Loucy (cell line): ENCODE measurements around the gene UGT2A3.
"Not testable (repeated sequence)": the region's sequence is repeated elsewhere in the genome, so short reads cannot be mapped to it uniquely, and the experiment has no call there.

Experiments used
- H2AFZ ChIP-seq: fragments of 200-600 bp; sonication (generic); 2 replicates; pipeline ENCODE4 v1.6.0; 2016; ENCODE audit warnings: antibody characterized with exemption, mild to moderate bottlenecking, low read length, moderate library complexity
- H3F3A ChIP-seq: fragments of 200-600 bp; 2 replicates; pipeline ENCODE4 v1.6.0; 2016; ENCODE audit warnings: antibody characterized with exemption, low read depth, mild to moderate bottlenecking
- H3K27me3 ChIP-seq: fragments of 200-600 bp; sonication (generic); 2 replicates; pipeline ENCODE4 v1.6.1; 2014; ENCODE audit warnings: low read length, mild to moderate bottlenecking; ENCODE audit not compliant: insufficient read depth, poor library complexity, severe bottlenecking
- H3K36me3 ChIP-seq: fragments of 200-600 bp; sonication (generic); 2 replicates; pipeline ENCODE4 v1.6.1; 2016; ENCODE audit warnings: low read length; ENCODE audit not compliant: insufficient read depth
- H3K4me1 ChIP-seq: fragments of 200-600 bp; sonication (generic); 2 replicates; pipeline ENCODE4 v1.5.1; 2014; ENCODE audit warnings: low read length, mild to moderate bottlenecking; ENCODE audit not compliant: insufficient read depth, poor library complexity, severe bottlenecking
- H3K4me2 ChIP-seq: fragments of 200-600 bp; sonication (generic); 2 replicates; pipeline ENCODE4 v1.6.0; 2014; ENCODE audit warnings: antibody characterized with exemption, low read length, low read depth, mild to moderate bottlenecking; ENCODE audit not compliant: poor library complexity, severe bottlenecking
- H3K4me3 ChIP-seq: fragments of 200-600 bp; sonication (generic); 2 replicates; pipeline ENCODE4 v1.5.1; 2014; ENCODE audit warnings: low read length, mild to moderate bottlenecking, mixed read lengths; ENCODE audit not compliant: poor library complexity, severe bottlenecking
- H3K79me2 ChIP-seq: fragments of 200-600 bp; sonication (generic); 2 replicates; pipeline ENCODE4 v1.6.1; 2014; ENCODE audit warnings: low read length; ENCODE audit not compliant: insufficient read depth
- H3K9ac ChIP-seq: fragments of 200-600 bp; sonication (generic); 2 replicates; pipeline ENCODE4 v1.6.0; 2014; ENCODE audit warnings: mild to moderate bottlenecking, low read depth, low read length, moderate library complexity; ENCODE audit not compliant: poor library complexity, severe bottlenecking
- H3K9me2 ChIP-seq: fragments of 200-600 bp; sonication (generic); replicated peaks from 2 replicates; pipeline ENCODE4 v1.6.1; 2016; ENCODE audit warnings: low read depth, low read length, mixed read lengths
- H3K9me3 ChIP-seq: fragments of 200-600 bp; sonication (generic); 2 replicates; pipeline ENCODE4 v1.6.1; 2014; ENCODE audit warnings: mild to moderate bottlenecking, antibody characterized with exemption, low read length, low read depth; ENCODE audit not compliant: insufficient read depth
- H4K20me1 ChIP-seq: fragments of 200-600 bp; sonication (generic); 2 replicates; pipeline ENCODE4 v1.6.0; 2014; ENCODE audit warnings: antibody characterized with exemption, low read length, mild to moderate bottlenecking; ENCODE audit not compliant: insufficient read depth, poor library complexity, severe bottlenecking
- CTCF ChIP-seq: fragments of 200-600 bp; sonication (generic); conservative IDR thresholded peaks from 2 replicates; pipeline ENCODE4 v1.5.1; 2014; ENCODE audit warnings: mild to moderate bottlenecking, antibody characterized with exemption, low read length
- EZH2phosphoT487 ChIP-seq: fragments of 200-600 bp; IDR thresholded peaks from 2 replicates; pipeline ENCODE4 v1.6.1; 2018; ENCODE audit warnings: antibody characterized with exemption, mild to moderate bottlenecking, moderate library complexity, borderline replicate concordance

UGT2A3 gene

GRCh38 chr4:68929076-68929737, 22.4 kb downstream of the UGT2A3 start:
- Histone ChIP-seq H3K4me1 (no peaks in the 10 kb centered on the region), H3K4me3 (no peak overlapping the region), H3K36me3 (no peaks in the 10 kb centered on the region), H3K4me2 (no peak overlapping the region), H3K9me2 (no peaks in the 10 kb centered on the region), H3K79me2 (no peaks in the 10 kb centered on the region), H3K9me3 (no peaks in the 10 kb centered on the region), H3K9ac (no peak overlapping the region), H3K27me3 (no peaks in the 10 kb centered on the region), H2AFZ (no peak overlapping the region), H3F3A (no peaks in the 10 kb centered on the region), H4K20me1 (no peaks in the 10 kb centered on the region)
- no peak for TF ChIP-seq CTCF
- TF ChIP-seq EZH2phosphoT487: no peak

GRCh38 chr4:68927165-68927564, 24.4 kb downstream of the UGT2A3 start:
- Histone ChIP-seq H2AFZ (no peak overlapping the region), H3K36me3 (no peaks in the 10 kb centered on the region)

GRCh38 chr4:68922202-68922601, 29.4 kb downstream of the UGT2A3 start:
- not testable (repeated sequence) for H3K9ac ChIP-seq, H3K36me3 ChIP-seq, H3K4me3 ChIP-seq, H3F3A ChIP-seq, H3K4me2 ChIP-seq, H2AFZ ChIP-seq, H3K79me2 ChIP-seq, H4K20me1 ChIP-seq, H3K4me1 ChIP-seq, H3K27me3 ChIP-seq, H3K9me2 ChIP-seq, H3K9me3 ChIP-seq

More at GRCh38 chr4:68927165-68927564, 24.4 kb downstream of the UGT2A3 start:
- Histone ChIP-seq H3K4me2 (no peak overlapping the region), H3K4me1 (no peaks in the 10 kb centered on the region), H3K79me2 (no peaks in the 10 kb centered on the region), H4K20me1 (no peaks in the 10 kb centered on the region), H3K9me2 (no peaks in the 10 kb centered on the region), H3K4me3 (no peak overlapping the region), H3K27me3 (no peaks in the 10 kb centered on the region), H3F3A (no peaks in the 10 kb centered on the region), H3K9ac (no peak overlapping the region), H3K9me3 (no peaks in the 10 kb centered on the region)
- TF ChIP-seq EZH2phosphoT487: no peak
- no peak for TF ChIP-seq CTCF

- Histone ChIP-seq H3K27me3 (no peaks in the 10 kb centered on the region), H3K9ac (no peak overlapping the region), H3K4me3 (no peak overlapping the region), H3K36me3 (no peaks in the 10 kb centered on the region), H3K9me3 (no peaks in the 10 kb centered on the region), H3K9me2 (no peaks in the 10 kb centered on the region), H3F3A (no peaks in the 10 kb centered on the region), H3K4me2 (no peak overlapping the region), H4K20me1 (no peaks in the 10 kb centered on the region), H2AFZ (no peak overlapping the region), H3K79me2 (no peaks in the 10 kb centered on the region), H3K4me1 (no peaks in the 10 kb centered on the region)
- TF ChIP-seq CTCF (no peak), EZH2phosphoT487 (no peak)
These were observed 30.6 kb downstream of the UGT2A3 start for GRCh38 chr4:68921051-68921450.
